Measurements from ENCODE around the gene SLC6A8.
A peak's percentile ranks its signal among the peaks of the same experiment; 100 is the strongest.

Gene SLC6A8

DNA sequence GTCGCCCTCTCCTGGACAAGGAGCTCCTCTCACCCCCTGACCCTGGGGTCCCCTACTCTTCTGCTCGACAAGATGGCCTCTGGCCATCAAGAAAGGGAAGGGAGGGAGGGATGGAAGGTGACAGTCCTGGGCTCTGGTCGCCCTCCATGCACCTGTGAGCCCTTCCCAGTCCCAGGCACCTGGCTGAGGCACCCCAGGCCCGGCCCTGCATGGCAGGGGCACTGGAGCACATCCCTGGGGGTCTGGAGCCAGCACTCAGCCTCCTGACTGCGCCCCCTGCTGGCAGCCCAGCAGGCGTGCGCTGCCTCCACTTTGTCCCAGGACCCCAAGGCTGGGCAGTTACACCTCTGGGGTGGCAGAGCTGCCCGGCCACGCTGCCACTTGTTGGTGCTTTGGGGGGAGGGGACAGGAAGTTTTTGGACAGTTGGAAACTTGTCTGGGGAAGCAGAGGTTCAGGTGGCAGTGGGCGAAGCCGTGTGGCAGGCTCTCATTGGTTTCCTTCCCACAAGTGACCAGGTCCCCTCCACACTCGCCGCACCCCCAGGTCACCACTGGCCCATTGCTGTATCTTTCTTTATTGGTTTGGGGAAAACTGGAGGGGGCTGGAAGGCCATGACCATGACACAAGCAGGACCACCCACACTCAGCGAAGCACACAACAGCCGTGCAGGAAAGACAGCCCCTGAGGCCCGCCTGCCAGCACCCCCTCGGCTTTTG lies 18.4 kb upstream of the SLC6A8 start:
- no peaks in the 10 kb centered on the region for H3K79me2 ChIP-seq (ENCODE audit: insufficient read depth, low read length)
- no peak overlapping the region for H3K27ac ChIP-seq (ENCODE audit: low read length)
- no peak overlapping the region for H3K4me2 ChIP-seq (ENCODE audit: insufficient read depth, low read length)
- H3K27me3 ChIP-seq (ENCODE audit: insufficient read depth, low read length, poor library complexity) = no peaks in the 10 kb centered on the region
- ATAC-seq (ENCODE audit: insufficient read depth, low read depth) (peak; percentile 81), DNase-seq (peak; percentile 44)
- TF ChIP-seq, protein P1, sequence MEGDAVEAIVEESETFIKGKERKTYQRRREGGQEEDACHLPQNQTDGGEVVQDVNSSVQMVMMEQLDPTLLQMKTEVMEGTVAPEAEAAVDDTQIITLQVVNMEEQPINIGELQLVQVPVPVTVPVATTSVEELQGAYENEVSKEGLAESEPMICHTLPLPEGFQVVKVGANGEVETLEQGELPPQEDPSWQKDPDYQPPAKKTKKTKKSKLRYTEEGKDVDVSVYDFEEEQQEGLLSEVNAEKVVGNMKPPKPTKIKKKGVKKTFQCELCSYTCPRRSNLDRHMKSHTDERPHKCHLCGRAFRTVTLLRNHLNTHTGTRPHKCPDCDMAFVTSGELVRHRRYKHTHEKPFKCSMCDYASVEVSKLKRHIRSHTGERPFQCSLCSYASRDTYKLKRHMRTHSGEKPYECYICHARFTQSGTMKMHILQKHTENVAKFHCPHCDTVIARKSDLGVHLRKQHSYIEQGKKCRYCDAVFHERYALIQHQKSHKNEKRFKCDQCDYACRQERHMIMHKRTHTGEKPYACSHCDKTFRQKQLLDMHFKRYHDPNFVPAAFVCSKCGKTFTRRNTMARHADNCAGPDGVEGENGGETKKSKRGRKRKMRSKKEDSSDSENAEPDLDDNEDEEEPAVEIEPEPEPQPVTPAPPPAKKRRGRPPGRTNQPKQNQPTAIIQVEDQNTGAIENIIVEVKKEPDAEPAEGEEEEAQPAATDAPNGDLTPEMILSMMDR (IDR thresholded peaks at IDR 0.05; ENCODE audit: borderline replicate concordance, extremely low read depth, low read length, poor library complexity, severe bottlenecking) = peak; percentile 81
- no peak for TF ChIP-seq EZH2 (IDR thresholded peaks at IDR 0.05; ENCODE audit: borderline replicate concordance, low read depth, low read length, severe bottlenecking)
- H3K9ac ChIP-seq (ENCODE audit: low read depth, low read length) = no peak overlapping the region
- H3K4me1 ChIP-seq (ENCODE audit: insufficient read depth, low read length) = no peaks in the 10 kb centered on the region
- no peaks in the 10 kb centered on the region for H4K20me1 ChIP-seq (ENCODE audit: insufficient read depth, low read length)
- H3K4me3 ChIP-seq (ENCODE audit: low read depth in 1 of 2, low read length in 2 of 2) = no peak overlapping the region
- no peaks in the 10 kb centered on the region for H3K36me3 ChIP-seq (ENCODE audit: insufficient read depth, low read length)
- H3K9me3 ChIP-seq (ENCODE audit: insufficient read depth, low read length, severe bottlenecking) = no peaks in the 10 kb centered on the region
- no peak overlapping the region for H2AFZ ChIP-seq (ENCODE audit: low read depth, low read length)

DNA sequence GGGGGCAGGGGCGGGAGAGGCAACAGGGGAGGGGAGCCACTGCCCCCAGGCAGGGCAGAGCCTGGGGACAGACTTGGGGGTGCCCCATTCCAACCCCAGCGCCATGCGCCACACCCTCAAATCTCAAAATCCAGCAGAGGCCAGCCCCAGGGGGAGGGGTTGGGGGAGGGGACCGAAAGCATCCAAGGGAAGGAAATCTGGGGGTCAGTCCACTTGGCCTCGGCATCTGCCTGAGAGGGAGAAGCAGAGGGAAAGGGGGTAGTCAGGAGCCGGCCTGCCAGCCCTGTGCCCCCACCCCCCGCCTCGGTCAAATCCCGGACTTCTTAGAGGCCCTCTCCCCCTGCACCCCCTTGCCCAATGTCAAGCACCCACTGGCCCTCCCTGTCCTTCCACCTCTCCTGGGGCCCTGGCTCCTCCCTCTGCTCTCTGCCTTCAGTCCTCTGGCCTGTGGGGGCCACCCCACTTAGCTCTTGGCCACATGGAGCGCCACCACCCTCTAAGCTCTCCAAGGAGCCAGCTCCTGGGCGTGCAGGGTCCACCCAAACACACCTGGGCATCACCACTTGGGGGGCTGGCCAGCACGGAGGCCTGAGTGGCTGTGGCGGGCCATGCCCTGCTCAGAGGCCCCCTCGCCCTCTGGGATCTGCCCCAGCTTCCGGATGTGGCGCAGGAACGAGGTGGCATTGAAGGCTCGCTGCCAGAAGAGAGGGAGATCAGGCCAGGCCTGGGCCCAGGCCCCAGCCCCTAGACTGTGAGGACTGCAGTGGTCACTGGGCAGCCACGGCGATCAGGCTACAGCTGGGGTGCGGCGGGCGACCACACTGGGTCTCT lies 17.6 kb upstream of the SLC6A8 start:
- DNase-seq (no peak), ATAC-seq (ENCODE audit: insufficient read depth, low read depth) (no peak)
- no peaks in the 10 kb centered on the region for H4K20me1 ChIP-seq (ENCODE audit: insufficient read depth, low read length)
- H3K9ac ChIP-seq (ENCODE audit: low read depth, low read length) = no peak overlapping the region
- no peaks in the 10 kb centered on the region for H3K79me2 ChIP-seq (ENCODE audit: insufficient read depth, low read length)
- TF ChIP-seq, protein P1 (IDR thresholded peaks at IDR 0.05; ENCODE audit: borderline replicate concordance, extremely low read depth, low read length, poor library complexity, severe bottlenecking) = no peak
- no peak for TF ChIP-seq EZH2 (IDR thresholded peaks at IDR 0.05; ENCODE audit: borderline replicate concordance, low read depth, low read length, severe bottlenecking)
- no peak overlapping the region for H2AFZ ChIP-seq (ENCODE audit: low read depth, low read length)
- no peaks in the 10 kb centered on the region for H3K4me1 ChIP-seq (ENCODE audit: insufficient read depth, low read length)
- no peaks in the 10 kb centered on the region for H3K9me3 ChIP-seq (ENCODE audit: insufficient read depth, low read length, severe bottlenecking)
- no peak overlapping the region for H3K4me2 ChIP-seq (ENCODE audit: insufficient read depth, low read length)
- no peaks in the 10 kb centered on the region for H3K27me3 ChIP-seq (ENCODE audit: insufficient read depth, low read length, poor library complexity)
- no peaks in the 10 kb centered on the region for H3K36me3 ChIP-seq (ENCODE audit: insufficient read depth, low read length)
- no peak overlapping the region for H3K27ac ChIP-seq (ENCODE audit: low read length)
- no peak overlapping the region for H3K4me3 ChIP-seq (ENCODE audit: low read depth in 1 of 2, low read length in 2 of 2)

DNA sequence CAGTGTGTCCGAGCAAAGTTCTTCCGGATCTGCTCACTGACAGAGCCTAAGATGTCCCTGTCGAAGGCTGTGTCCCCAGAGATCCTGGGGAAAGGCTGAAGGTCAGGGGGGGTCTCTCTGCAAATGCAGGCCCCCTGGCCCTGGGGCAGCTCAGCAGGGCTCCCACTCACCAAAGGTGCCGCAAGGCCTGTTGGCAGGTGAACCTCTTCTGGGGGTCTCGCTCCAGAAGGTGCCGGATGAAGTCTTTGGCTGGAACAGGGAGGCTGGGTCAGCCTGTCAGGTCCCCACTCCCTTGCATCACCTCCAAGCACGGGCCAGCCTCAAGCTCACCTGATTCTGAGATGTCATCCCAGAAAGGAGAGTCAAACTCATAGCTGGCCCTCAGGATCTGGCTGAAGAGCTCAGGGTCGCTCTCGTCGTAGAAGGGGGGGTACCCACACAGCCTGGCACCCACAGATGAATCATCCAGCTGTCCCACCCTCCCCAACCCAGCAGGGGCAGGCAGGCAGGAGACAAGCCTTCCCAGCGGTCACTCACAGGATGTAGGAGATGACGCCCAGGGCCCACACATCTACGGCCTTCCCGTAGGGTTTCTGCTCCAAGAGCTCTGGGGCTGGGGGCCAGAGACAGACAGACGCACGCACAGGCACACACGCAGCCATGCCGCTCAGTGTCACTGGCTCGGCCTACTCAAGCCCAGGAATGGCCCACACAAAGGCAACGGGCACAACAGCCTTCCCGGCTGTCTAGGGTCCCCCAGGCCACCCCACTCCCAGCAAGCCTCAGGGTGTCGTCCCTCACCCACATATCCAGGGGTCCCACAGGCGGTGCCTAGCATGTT lies 16.8 kb upstream of the SLC6A8 start:
- ATAC-seq (ENCODE audit: insufficient read depth, low read depth) (no peak), DNase-seq (no peak)
- H3K36me3 ChIP-seq (ENCODE audit: insufficient read depth, low read length) = no peaks in the 10 kb centered on the region
- no peak overlapping the region for H2AFZ ChIP-seq (ENCODE audit: low read depth, low read length)
- TF ChIP-seq, protein P1 (IDR thresholded peaks at IDR 0.05; ENCODE audit: borderline replicate concordance, extremely low read depth, low read length, poor library complexity, severe bottlenecking) = no peak
- no peak for TF ChIP-seq EZH2 (IDR thresholded peaks at IDR 0.05; ENCODE audit: borderline replicate concordance, low read depth, low read length, severe bottlenecking)
- H3K79me2 ChIP-seq (ENCODE audit: insufficient read depth, low read length) = no peaks in the 10 kb centered on the region
- no peak overlapping the region for H3K4me3 ChIP-seq (ENCODE audit: low read depth in 1 of 2, low read length in 2 of 2)
- no peaks in the 10 kb centered on the region for H3K4me1 ChIP-seq (ENCODE audit: insufficient read depth, low read length)
- H3K9me3 ChIP-seq (ENCODE audit: insufficient read depth, low read length, severe bottlenecking) = no peaks in the 10 kb centered on the region
- no peaks in the 10 kb centered on the region for H4K20me1 ChIP-seq (ENCODE audit: insufficient read depth, low read length)
- H3K4me2 ChIP-seq (ENCODE audit: insufficient read depth, low read length) = no peak overlapping the region
- H3K27me3 ChIP-seq (ENCODE audit: insufficient read depth, low read length, poor library complexity) = no peaks in the 10 kb centered on the region
- no peak overlapping the region for H3K9ac ChIP-seq (ENCODE audit: low read depth, low read length)
- no peak overlapping the region for H3K27ac ChIP-seq (ENCODE audit: low read length)

Data from DND-41 (cell line).